GM12878 (cell line): ENCODE measurements around the gene MTR. TPM values are rescaled to one million over a fixed set of nuclear protein-coding genes. Genes with fewer than 3 reads are reported as not detected.

Source experiments
- HSF1 ChIP-seq: fragments of 150-350 bp; IDR thresholded peaks from 2 replicates; pipeline ENCODE4 v1.6.1; 2014; ENCODE audit warnings: mild to moderate bottlenecking, low read depth, low read length
- IRF3 ChIP-seq: fragments of 450-650 bp; IDR thresholded peaks from 2 replicates; pipeline ENCODE4 v1.6.1; 2014; ENCODE audit warnings: mild to moderate bottlenecking
- MEF2A ChIP-seq: IDR thresholded peaks from 2 replicates; pipeline ENCODE4 v1.6.1; 2011; ENCODE audit warnings: low read depth, mild to moderate bottlenecking, low read length, moderate library complexity; ENCODE audit not compliant: insufficient read depth
- TCF7 ChIP-seq: IDR thresholded peaks from 2 replicates; pipeline ENCODE4 v1.6.1; 2014; ENCODE audit warnings: antibody characterized with exemption, borderline replicate concordance
- polyA plus RNA-seq, 11 experiments: library from polyadenylated mRNA; depleted of rRNA in 4 of 11; unstranded in 6 of 11; stranded (reverse) in 5 of 11; fragments of >200 nt; fragmentation: Nextera tagmentation in 4 of 11; fragmentation: Illumina TruSeq in 1 of 11; extraction: Ambion mirVana in 4 of 11; extraction: Trizol in 1 of 11; gene quantifications; 1 replicate in 1 of 11; 2 replicates in 10 of 11; pipeline versions ENCODE4 v1.2.1 to v1.2.3, GENCODE V29; 2011 to 2016; ENCODE audit warnings: inconsistent platforms in 2 of 11, missing spikeins in 2 of 11, low read depth in 1 of 11
- total RNA-seq, 4 experiments: library from RNA; depleted of rRNA in 3 of 4; stranded (reverse); fragments of >200 nt in 3 of 4; fragmentation: Illumina TruSeq in 1 of 4; extraction: Trizol in 1 of 4; gene quantifications; 2 replicates each; pipeline versions ENCODE4 v1.2.1 to v1.2.3, GENCODE V29; 2013 to 2021
- TF ChIP-seq, protein P1 (sequence below): IDR thresholded peaks from 2 replicates; pipeline ENCODE4 v1.6.1; 2012; ENCODE audit warnings: improper control_type of control experiment, low read depth, low read length; ENCODE audit not compliant: insufficient replicate concordance
- TF ChIP-seq, protein P2 (sequence below): IDR thresholded peaks from 2 replicates; pipeline ENCODE4 v1.6.1; 2011; ENCODE audit warnings: borderline replicate concordance, low read depth, mild to moderate bottlenecking, moderate library complexity, mixed read lengths, low read length; ENCODE audit not compliant: insufficient read depth; ENCODE audit errors: extremely low read length

The MTR gene
- total and polyA plus RNA-seq, 10 of the 15 experiments (the other 5 are each of a cell fraction or from before 2014, with no cell fraction given), result 2.4 to 38.7 (median 16.5) TPM

DNA sequence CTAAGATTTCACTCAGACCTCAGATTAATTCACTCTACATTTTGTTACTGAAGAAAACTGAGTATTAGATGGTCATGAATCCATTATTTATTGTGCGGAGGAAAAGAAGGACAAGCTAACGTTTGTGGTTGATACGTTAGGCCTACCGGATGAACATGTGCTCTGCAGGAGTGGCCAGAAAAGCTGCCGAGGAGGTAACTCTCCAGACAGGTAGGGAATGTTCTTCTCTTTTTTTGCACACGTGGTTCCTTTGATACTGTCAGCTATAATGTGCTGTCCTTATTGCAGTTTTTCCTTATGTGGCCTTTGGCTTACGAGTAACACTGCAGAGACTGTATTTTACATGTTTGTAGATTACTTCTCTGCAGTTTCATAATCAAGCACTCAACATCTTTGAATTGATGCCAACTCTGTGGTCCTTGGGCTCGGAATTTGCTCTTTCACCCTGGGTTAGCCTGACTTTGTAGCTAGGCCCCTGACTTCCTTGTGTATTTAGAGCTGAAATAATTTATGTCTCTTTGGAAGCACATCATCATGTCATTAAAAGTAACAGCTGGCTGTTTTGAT lies 13.6 kb downstream of the MTR start (continued):
- TF ChIP-seq, protein P1, sequence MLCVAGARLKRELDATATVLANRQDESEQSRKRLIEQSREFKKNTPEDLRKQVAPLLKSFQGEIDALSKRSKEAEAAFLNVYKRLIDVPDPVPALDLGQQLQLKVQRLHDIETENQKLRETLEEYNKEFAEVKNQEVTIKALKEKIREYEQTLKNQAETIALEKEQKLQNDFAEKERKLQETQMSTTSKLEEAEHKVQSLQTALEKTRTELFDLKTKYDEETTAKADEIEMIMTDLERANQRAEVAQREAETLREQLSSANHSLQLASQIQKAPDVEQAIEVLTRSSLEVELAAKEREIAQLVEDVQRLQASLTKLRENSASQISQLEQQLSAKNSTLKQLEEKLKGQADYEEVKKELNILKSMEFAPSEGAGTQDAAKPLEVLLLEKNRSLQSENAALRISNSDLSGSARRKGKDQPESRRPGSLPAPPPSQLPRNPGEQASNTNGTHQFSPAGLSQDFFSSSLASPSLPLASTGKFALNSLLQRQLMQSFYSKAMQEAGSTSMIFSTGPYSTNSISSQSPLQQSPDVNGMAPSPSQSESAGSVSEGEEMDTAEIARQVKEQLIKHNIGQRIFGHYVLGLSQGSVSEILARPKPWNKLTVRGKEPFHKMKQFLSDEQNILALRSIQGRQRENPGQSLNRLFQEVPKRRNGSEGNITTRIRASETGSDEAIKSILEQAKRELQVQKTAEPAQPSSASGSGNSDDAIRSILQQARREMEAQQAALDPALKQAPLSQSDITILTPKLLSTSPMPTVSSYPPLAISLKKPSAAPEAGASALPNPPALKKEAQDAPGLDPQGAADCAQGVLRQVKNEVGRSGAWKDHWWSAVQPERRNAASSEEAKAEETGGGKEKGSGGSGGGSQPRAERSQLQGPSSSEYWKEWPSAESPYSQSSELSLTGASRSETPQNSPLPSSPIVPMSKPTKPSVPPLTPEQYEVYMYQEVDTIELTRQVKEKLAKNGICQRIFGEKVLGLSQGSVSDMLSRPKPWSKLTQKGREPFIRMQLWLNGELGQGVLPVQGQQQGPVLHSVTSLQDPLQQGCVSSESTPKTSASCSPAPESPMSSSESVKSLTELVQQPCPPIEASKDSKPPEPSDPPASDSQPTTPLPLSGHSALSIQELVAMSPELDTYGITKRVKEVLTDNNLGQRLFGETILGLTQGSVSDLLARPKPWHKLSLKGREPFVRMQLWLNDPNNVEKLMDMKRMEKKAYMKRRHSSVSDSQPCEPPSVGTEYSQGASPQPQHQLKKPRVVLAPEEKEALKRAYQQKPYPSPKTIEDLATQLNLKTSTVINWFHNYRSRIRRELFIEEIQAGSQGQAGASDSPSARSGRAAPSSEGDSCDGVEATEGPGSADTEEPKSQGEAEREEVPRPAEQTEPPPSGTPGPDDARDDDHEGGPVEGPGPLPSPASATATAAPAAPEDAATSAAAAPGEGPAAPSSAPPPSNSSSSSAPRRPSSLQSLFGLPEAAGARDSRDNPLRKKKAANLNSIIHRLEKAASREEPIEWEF, result no peak
- TF ChIP-seq, protein P2, sequence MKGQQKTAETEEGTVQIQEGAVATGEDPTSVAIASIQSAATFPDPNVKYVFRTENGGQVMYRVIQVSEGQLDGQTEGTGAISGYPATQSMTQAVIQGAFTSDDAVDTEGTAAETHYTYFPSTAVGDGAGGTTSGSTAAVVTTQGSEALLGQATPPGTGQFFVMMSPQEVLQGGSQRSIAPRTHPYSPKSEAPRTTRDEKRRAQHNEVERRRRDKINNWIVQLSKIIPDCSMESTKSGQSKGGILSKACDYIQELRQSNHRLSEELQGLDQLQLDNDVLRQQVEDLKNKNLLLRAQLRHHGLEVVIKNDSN, result no peak
- TF ChIP-seq MEF2A (no peak), TCF7 (no peak), HSF1 (no peak), IRF3 (no peak)
- TF ChIP-seq, all 136 proteins: peak for 0
